OCI-LY7 (cell line): ENCODE measurements around the gene SLC24A4.

Experiments used
- CTCF ChIP-seq: fragments of 200-600 bp; sonication (generic); conservative IDR thresholded peaks from 2 replicates; pipeline ENCODE4 v1.5.1; 2014; ENCODE audit warnings: mild to moderate bottlenecking, antibody characterized with exemption, low read length, moderate library complexity, mixed read lengths
- EZH2phosphoT487 ChIP-seq: fragments of 200-600 bp; sonication (generic); IDR thresholded peaks from 2 replicates; pipeline ENCODE4 v1.6.1; 2018; ENCODE audit warnings: low read depth, borderline replicate concordance, mild to moderate bottlenecking, mixed run types, antibody characterized with exemption, low read length, moderate library complexity, mixed read lengths

- TF ChIP-seq CTCF (no peak), EZH2phosphoT487 (no peak)
These were observed 171.5 kb downstream of the SLC24A4 start for GRCh38 chr14:92494512-92494911.
